GM23338 (cell line): ENCODE data around the gene SEZ6.

Experiments used
- EZH2 ChIP-seq: fragments of 200-600 bp; sonication (generic); IDR thresholded peaks from one replicate; pipeline ENCODE4 v1.8.0; 2017; ENCODE audit warnings: antibody characterized with exemption, mild to moderate bottlenecking, low read depth; ENCODE audit not compliant: unreplicated experiment
- POLR2AphosphoS5 ChIP-seq: IDR thresholded peaks from 2 replicates; pipeline ENCODE4 v1.6.1; 2016; ENCODE audit warnings: antibody characterized with exemption, low read depth
- TF ChIP-seq, protein P1 (sequence below), 2 experiments: fragments of 200-600 bp in 1 of 2; sonication (generic) in 1 of 2; conservative IDR thresholded peaks; 2 replicates each; pipeline versions ENCODE4 v1.5.1 to v1.6.1; 2016 to 2017; ENCODE audit warnings: antibody characterized with exemption in 2 of 2, low read depth in 2 of 2, mild to moderate bottlenecking in 2 of 2, moderate library complexity in 1 of 2

- TF ChIP-seq, protein P1, sequence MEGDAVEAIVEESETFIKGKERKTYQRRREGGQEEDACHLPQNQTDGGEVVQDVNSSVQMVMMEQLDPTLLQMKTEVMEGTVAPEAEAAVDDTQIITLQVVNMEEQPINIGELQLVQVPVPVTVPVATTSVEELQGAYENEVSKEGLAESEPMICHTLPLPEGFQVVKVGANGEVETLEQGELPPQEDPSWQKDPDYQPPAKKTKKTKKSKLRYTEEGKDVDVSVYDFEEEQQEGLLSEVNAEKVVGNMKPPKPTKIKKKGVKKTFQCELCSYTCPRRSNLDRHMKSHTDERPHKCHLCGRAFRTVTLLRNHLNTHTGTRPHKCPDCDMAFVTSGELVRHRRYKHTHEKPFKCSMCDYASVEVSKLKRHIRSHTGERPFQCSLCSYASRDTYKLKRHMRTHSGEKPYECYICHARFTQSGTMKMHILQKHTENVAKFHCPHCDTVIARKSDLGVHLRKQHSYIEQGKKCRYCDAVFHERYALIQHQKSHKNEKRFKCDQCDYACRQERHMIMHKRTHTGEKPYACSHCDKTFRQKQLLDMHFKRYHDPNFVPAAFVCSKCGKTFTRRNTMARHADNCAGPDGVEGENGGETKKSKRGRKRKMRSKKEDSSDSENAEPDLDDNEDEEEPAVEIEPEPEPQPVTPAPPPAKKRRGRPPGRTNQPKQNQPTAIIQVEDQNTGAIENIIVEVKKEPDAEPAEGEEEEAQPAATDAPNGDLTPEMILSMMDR (conservative IDR thresholded peaks at IDR 0.05; ENCODE audit: low read depth in 2 of 2): no peak
- TF ChIP-seq POLR2AphosphoS5 (no peak), EZH2 (no peak)
These were observed 61.5 kb downstream of the SEZ6 start for GRCh38 chr17:28944343-28944742.
